Stimulated activated CD8-positive, alpha-beta memory T cell treated with anti-CD3 and anti-CD28 coated beads, Interleukin-12 subunit alpha, Interleukin-12 subunit beta, amount 100 ng/mL, for 4 hours (primary cell): ENCODE measurements around the gene DAPK2.
A peak's percentile ranks its signal among the peaks of the same experiment; 100 is the strongest.
"Not testable (repeated sequence)": the region's sequence is repeated elsewhere in the genome, so short reads cannot be mapped to it uniquely, and the experiment has no call there.

Source experiments
- DNase-seq: peaks from one replicate; pipeline ENCODE4 v3.0.0-alpha.2; 2020; ENCODE audit warnings: low read depth

The DAPK2 gene

DNA sequence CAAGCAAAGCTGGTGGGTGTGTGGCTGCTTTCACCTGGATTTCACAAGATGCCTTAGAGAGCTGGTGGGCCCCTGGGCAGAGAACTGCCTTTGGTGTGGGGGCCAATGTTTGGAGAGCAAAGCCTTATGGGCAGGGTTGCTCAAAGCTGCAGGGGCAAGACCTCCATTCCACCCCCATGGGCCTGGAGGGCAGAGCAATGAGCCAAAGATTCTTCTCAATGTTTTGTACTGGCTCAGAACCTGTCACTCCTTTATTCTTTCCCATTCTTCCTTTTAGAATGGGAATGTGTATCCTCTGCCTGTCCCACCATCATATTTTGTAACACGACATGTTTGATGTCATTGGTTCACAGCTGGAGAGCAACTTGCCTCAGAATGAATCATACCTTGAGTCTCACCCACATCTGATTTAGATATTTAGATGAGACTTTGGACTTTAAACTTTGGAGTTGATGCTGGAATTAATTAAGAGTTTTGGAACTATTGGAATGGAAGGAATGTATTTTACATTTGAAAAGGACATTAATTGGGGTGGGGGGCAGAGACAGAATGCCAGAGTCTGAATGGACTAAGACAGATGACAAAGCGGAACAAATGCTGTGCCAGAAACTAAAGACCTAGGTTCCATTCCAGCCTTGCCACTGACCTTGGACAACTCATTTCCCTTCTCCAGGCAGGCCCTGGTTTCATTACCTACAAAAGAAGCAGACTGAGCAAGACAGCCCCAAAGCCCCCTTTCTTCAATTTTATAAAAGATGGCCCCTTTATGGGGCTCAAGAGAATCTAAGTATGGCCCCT, 72.9 kb downstream of the DAPK2 start:
- no peak for DNase-seq

DNA sequence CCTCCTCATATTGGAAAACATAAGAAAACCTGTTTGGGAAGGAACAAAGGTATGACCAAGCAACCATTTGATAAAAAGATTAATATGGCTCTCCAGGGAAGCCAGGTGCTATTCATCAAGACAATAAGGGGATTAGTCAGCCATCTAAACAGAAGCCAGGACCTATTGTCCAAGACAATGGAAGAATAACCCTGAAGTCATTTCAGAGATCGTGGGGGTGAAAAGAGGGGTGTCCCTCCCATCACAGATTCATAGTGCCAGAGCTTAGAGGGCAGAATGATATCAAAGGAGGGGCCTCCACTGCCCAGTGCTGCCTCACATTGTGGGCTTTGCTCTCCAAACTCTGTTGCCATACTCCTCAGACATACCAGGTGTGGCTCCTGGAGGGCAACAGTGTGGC, 73.5 kb downstream of the DAPK2 start:
- no peak for DNase-seq

DNA sequence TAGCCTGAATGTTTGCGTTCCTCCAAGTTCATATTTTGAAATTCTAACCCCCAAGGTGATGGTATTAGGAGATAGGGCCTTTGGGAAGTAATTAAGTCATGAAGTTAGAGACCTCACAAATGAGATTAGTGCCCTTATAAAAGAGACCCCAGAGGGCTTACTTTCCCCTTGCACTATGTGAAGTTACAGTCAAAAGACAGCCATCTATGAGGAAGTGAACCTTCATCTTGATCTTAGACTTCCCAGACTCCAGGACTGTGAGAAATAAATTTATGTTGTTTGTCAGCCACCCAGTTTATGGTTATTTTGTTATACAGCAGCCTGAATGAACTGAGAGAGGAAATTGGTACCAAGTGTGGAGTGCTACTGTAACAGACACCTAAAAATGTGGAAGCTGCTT, 74.4 kb downstream of the DAPK2 start:
- no peak for DNase-seq

DNA sequence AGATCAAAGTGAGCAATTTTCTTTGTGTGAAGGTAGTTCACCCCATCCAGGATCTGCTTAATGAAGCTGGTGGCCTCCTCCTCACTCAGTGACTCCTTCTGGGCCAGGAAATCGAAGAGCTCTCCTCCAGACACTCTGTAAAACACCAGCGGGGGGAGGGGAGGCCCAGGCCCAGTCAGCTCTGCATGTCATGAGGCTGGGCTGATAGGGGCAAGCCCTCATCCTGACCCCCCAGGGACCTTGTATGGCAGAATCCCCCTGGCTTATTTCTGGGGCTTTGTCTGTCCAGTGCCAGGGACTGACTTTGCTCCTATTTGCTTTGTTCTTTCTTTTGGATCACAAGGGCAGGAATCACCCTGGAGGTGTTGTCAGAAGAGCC, 74.9 kb downstream of the DAPK2 start:
- peak; percentile 12 for DNase-seq

GRCh38 chr15:63970621-63971426, 75.5 kb downstream of the DAPK2 start:
- DNase-seq: no peak

GRCh38 chr15:63969652-63970421, 76.4 kb downstream of the DAPK2 start:
- no peak for DNase-seq

GRCh38 chr15:63968700-63969099, 77.6 kb downstream of the DAPK2 start:
- no peak for DNase-seq

DNA sequence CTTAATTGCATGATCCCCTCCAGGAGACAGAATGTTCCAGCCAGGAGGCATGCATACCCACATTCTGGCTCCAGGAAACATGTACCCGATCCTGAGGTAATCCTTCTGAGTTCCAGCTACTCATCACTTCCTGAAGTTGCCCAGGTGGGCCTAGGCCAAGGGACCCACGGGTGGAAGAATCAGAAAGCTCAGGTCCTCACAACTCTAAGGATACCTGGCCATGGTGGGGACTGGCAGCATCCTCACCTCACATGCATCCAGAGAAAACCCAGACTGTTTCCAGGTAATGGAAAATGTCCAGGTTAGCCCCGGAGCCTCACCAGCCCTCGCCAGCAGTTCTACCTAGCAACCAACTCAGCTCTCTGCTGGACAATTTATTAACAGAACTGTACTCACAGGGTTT, 78.2 kb downstream of the DAPK2 start:
- no peak for DNase-seq

- DNase-seq: no peak
Observed at GRCh38 chr15:63967616-63968015, 78.7 kb downstream of the DAPK2 start.

DNA sequence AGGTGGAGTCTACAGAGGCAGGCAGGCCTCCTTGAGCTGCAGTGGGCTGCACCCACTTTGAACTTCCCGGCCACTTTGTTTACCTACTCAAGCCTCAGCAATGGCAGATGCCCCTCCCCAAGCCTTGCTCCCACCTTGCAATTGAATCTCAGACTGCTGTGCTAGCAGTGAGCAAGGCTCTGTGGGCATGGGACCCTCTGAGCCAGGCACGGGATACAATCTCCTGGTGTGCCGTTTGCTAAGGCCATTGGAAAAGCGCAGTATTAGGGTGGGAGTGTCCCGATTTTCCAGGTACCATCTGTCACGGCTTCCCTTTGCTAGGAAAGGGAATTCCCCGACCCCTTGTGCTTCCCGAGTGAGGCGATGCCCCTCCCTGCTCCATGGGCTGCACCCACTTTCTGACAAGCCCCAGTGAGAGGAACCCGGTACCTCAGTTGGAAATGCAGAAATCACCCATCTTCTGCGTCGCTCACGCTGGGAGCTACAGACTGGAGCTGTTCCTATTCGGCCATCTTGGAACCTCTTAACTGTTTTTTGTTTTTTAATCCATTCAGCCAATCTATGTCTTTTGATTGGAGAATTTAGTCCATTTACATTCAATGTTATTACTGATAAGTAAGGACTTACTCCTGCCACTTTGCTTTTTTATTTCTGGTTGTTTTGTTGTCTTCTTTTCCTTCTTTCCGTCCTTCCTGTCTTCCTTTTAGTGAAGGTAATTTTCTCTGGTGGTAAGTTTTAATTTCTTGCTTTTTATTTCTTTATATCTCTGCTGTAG, 83.2 kb downstream of the DAPK2 start:
- DNase-seq: not testable (repeated sequence)

GRCh38 chr15:63953524-63953923, 92.8 kb downstream of the DAPK2 start:
- no peak for DNase-seq

GRCh38 chr15:63950911-63951481, 95.3 kb downstream of the DAPK2 start:
- no peak for DNase-seq

DNA sequence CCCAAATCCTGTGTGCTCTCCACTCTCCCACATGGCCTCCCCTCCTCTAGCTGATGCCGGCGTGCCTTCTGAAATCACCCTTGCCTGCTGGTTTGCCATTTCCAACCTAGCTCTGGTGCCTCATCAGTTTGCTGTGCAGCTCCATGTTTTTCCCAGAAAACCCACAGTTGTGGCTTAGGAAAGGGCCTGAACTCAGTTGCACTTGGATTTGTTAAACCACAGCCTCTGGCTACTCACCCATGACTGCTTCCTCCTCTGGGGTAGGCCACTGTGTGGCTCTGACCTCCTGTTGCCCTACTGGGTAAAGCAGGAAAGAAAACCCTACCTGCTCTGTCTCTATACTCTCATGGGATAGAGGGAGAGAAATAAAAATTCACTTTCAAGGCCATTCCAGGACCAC, 97.3 kb downstream of the DAPK2 start:
- DNase-seq: no peak

DNA sequence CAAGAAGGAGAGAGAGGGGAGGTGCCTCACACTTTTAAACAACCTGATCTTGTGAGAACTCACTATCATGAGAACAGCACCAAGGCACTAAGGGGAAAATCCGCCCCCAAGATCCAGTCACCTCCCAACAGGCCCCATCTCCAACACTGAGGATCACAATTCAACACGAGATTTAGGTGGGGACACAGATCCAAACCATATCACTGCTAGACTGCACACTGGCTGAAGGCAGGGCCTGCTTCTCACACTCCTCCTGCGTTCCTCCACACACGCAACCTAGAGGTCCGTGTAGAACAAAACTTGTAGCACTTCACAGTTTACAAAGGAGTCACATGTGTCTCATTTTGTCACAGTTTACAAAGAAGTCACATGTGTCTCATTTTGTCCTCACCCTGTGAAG, 97.8 kb downstream of the DAPK2 start:
- no peak for DNase-seq

DNA sequence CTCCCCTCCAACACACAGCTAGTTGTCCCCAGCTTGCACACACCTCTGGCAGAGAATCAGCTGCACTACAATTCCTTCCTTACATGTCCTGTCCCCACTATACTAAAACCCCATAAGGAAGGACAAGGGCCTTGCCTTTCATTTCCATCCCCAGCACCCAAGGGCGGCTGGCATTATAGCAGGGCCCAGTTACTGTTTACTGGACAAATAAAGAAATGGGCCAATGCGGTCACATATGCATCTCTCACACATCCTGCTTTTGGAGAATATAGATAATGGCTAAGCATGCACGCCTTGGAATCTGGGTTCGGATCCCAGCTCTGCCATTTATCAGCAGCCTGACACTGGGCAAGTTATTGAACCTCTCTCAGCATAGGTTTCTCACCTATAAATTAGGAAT, 99.1 kb downstream of the DAPK2 start:
- DNase-seq: no peak

- no peak for DNase-seq
Observed at GRCh38 chr15:63946524-63947065, 99.7 kb downstream of the DAPK2 start.

GRCh38 chr15:63945838-63946298, 100.4 kb downstream of the DAPK2 start:
- DNase-seq: no peak

DNA sequence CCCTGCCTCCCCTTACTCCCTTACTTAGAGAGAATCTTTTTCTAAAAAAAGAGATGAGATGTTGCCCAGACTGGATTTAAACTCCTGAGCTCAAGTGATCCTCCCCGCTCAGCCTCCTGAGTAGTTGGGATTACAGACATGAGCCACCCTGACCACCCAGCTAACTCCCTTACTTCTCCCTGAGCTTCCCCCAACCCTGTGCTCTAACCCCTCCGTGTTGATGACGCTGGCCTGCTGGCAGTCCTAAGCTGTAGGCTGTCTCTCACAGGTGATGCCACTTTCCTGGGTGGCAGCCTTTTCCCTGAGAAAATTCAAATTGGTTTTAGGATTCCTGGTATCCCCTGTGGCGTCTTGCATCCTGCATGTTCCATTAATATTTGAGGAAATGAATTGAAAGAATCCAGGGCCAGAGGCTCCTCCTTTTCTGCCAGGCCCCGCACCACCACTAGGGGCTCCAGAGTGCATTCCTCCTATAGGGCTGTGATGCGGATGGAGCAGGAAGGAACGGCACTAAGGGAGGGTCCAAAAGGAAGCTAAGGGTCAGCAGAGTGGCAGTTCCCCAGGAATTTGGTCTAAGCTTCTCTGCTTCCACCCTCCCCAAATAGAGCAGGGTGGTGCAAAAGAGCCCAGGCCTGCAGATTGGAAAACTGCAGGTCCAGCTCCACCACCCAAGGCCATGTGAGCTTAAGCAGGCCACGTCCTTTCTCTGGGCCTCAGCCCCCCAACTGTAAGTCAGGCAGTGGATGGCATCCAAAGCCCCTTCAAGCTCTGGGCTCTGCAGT, 101.1 kb downstream of the DAPK2 start:
- peak; percentile 25 for DNase-seq

GRCh38 chr15:63944681-63944955, 101.7 kb downstream of the DAPK2 start:
- DNase-seq: no peak

- no peak for DNase-seq
Observed at GRCh38 chr15:63943829-63944680, 102.2 kb downstream of the DAPK2 start.
